Kidney (tissue), 14 donors: ENCODE results near the gene NR2E1. TPM values are rescaled to one million over a fixed set of nuclear protein-coding genes. Genes with fewer than 3 reads are reported as not detected.

ENCODE experiments used
- DNase-seq, 5 donors: peaks; one replicate each; pipeline ENCODE4 v3.0.0-alpha.2; 2013 to 2020
- FAIRE-seq: peaks from 2 replicates; lab custom pipeline; 2012; peaks lifted over from hg19 to GRCh38; lab: Jason Lieb, UNC
- H3K27ac ChIP-seq, 2 donors: one replicate each; pipeline ENCODE4 v1.7.0; 2013; ENCODE audit warnings: low read depth in 2 of 2, low read length in 2 of 2, inconsistent platforms in 1 of 2
- H3K27me3 ChIP-seq: one replicate; pipeline ENCODE4 v1.7.1; 2013; ENCODE audit warnings: low read length, inconsistent platforms; ENCODE audit not compliant: control insufficient read depth, insufficient read depth
- H3K36me3 ChIP-seq, 3 donors: one replicate each; pipeline versions ENCODE4 v1.7.0 to v1.7.1; 2013; ENCODE audit warnings: low read length in 3 of 3, control low read depth in 1 of 3, inconsistent platforms in 1 of 3; ENCODE audit not compliant: insufficient read depth in 3 of 3, control insufficient read depth in 2 of 3
- H3K4me1 ChIP-seq, 3 donors: one replicate each; pipeline versions ENCODE4 v1.7.0 to v1.7.1; 2013; ENCODE audit warnings: low read length in 3 of 3, inconsistent platforms in 1 of 3, low read depth in 1 of 3; ENCODE audit not compliant: control insufficient read depth in 2 of 3, insufficient read depth in 2 of 3
- H3K4me3 ChIP-seq, 3 donors: one replicate each; pipeline versions ENCODE4 v1.7.0 to v1.8.1; 2013; ENCODE audit warnings: low read length in 3 of 3, control low read depth in 1 of 3, inconsistent platforms in 1 of 3
- H3K9ac ChIP-seq, 3 donors: one replicate each; pipeline versions ENCODE4 v1.7.0 to v1.7.1; 2013; ENCODE audit warnings: low read length in 3 of 3, control low read depth in 1 of 3, inconsistent platforms in 1 of 3
- H3K9me3 ChIP-seq, 3 donors: one replicate each; pipeline versions ENCODE4 v1.7.0 to v1.7.1; 2013; ENCODE audit warnings: low read length in 3 of 3, control low read depth in 1 of 3, inconsistent platforms in 1 of 3; ENCODE audit not compliant: control insufficient read depth in 2 of 3, insufficient read depth in 1 of 3
- CTCF ChIP-seq: IDR thresholded peaks from 3 replicates; pipeline ENCODE4 v1.5.1; 2012; ENCODE audit warnings: mild to moderate bottlenecking, moderate library complexity, borderline replicate concordance; ENCODE audit not compliant: insufficient read depth; ENCODE audit errors: extremely low read depth
- intact Hi-C: fragments of 100-400 bp; cut with DNase I; formaldehyde crosslinking; loops from one replicate; pipeline ENCODE4 v1.11.1; 2022
- polyA plus RNA-seq: library from polyadenylated mRNA; stranded (reverse); fragments of 350-450 nt; fragmentation: Illumina TruSeq; extraction: RNeasy Lipid Tissue Mini Kit (QIAGEN cat#74804); gene quantifications from one replicate; pipeline ENCODE4 v1.2.3, GENCODE V29; 2014; ENCODE audit warnings: low read depth, low replicate concordance; ENCODE audit not compliant: insufficient read depth
- total RNA-seq: library from RNA; stranded (reverse); fragmentation: NEBNext Ultra II Directional; extraction: Animal tissue kit (Norgen Biotek cat#: 25700); gene quantifications from one replicate; pipeline ENCODE4 v1.2.1, GENCODE V29; 2021
- donor health status: control.
- donor health status: control.
- donor health status: control.
- donor health status: control.
- donor health status: control.
- donor health status: DM: yes; HTN: yes; CAD: no.
- donor health status: Normal renal cell carcinoma (clear cell type).

The NR2E1 gene
- total and polyA plus RNA-seq, 2 donors from 2014 or later: not detected

GRCh38 chr6:108170332-108171290, 4.8 kb downstream of the NR2E1 start:
- no peak for FAIRE-seq
- peaks cover 0 to 21% (median 4%) of the 10 kb centered on the region in 3 donors for H3K4me1 ChIP-seq

GRCh38 chr6:108171291-108171917, 5.6 kb downstream of the NR2E1 start:
- peaks cover 84% of the 10 kb centered on the region for H3K27me3 ChIP-seq
- FAIRE-seq: no peak
- DNase-seq: no peak
- intact Hi-C loops: no loop called here
- no peak for TF ChIP-seq CTCF
- H3K4me3 ChIP-seq: no peak overlapping the region
- H3K27ac ChIP-seq: no peak overlapping the region
- no peaks in the 10 kb centered on the region for H3K9me3 ChIP-seq
- no peaks in the 10 kb centered on the region for H3K36me3 ChIP-seq
- H3K4me1 ChIP-seq: peaks cover 0 to 18% (median under 1%) of the 10 kb centered on the region in 3 donors
- H3K9ac ChIP-seq: no peak overlapping the region

More at GRCh38 chr6:108170332-108171290, 4.8 kb downstream of the NR2E1 start:
- H3K27ac ChIP-seq: no peak overlapping the region
- TF ChIP-seq CTCF: no peak
- intact Hi-C loops: no loop called here
- H3K9ac ChIP-seq: no peak overlapping the region
- no peaks in the 10 kb centered on the region for H3K9me3 ChIP-seq
- H3K4me3 ChIP-seq: no peak overlapping the region
- no peaks in the 10 kb centered on the region for H3K36me3 ChIP-seq
- no peak for DNase-seq
- H3K27me3 ChIP-seq: peaks cover 82% of the 10 kb centered on the region

- no peak overlapping the region for H3K9ac ChIP-seq
- H3K4me3 ChIP-seq: no peak overlapping the region
- peaks cover 0 to 18% (median 0%) of the 10 kb centered on the region in 3 donors for H3K4me1 ChIP-seq
- intact Hi-C loops: no loop called here
- no peaks in the 10 kb centered on the region for H3K9me3 ChIP-seq
- no peak for TF ChIP-seq CTCF
- no peak for DNase-seq
- no peaks in the 10 kb centered on the region for H3K36me3 ChIP-seq
- no peak for FAIRE-seq
- H3K27ac ChIP-seq: no peak overlapping the region
- peaks cover 87% of the 10 kb centered on the region for H3K27me3 ChIP-seq
Observed at GRCh38 chr6:108171918-108172516, 6.2 kb downstream of the NR2E1 start.
